Activated gamma-delta T cell treated with Interleukin-2 at 50 U/mL for 16 hours (primary cell): ENCODE results near the gene HIPK3.

Source experiments
- DNase-seq: peaks from one replicate; pipeline ENCODE4 v3.0.0-alpha.2; 2020

HIPK3 gene

GRCh38 chr11:33394431-33395109, 137.4 kb downstream of the HIPK3 start:
- no peak for DNase-seq

- DNase-seq, result no peak
These were observed 139.2 kb downstream of the HIPK3 start for GRCh38 chr11:33396361-33396760.

- DNase-seq, result no peak
These were observed 142.2 kb downstream of the HIPK3 start for GRCh38 chr11:33399421-33399820.

- no peak for DNase-seq
These were observed 144.9 kb downstream of the HIPK3 start for GRCh38 chr11:33402066-33402465.

GRCh38 chr11:33403344-33403743, 146.2 kb downstream of the HIPK3 start:
- no peak for DNase-seq

- no peak for DNase-seq
These were observed 148.8 kb downstream of the HIPK3 start for GRCh38 chr11:33405834-33406602.
